ENCODE data around the gene TARDBP. TPM values are rescaled to one million over a fixed set of nuclear protein-coding genes. Genes with fewer than 3 reads are reported as not detected.
A peak's percentile ranks its signal among the peaks of the same experiment; 100 is the strongest.
"Not testable (repeated sequence)": the region's sequence is repeated elsewhere in the genome, so short reads cannot be mapped to it uniquely, and the experiment has no call there.

TARDBP gene
- total and polyA plus RNA-seq, 12 donors, result 66.0 to 138 (median 102) TPM

GRCh38 chr1:11030865-11031264 is 18.4 kb downstream of the TARDBP start:
- no peak for TF ChIP-seq CTCF (IDR thresholded peaks at IDR 0.05)
- no peak overlapping the region for H3K4me3 ChIP-seq
- intact Hi-C loops (cut with DNase I), result loop anchor here in 3 of 10 donors (10.0 kb wide), 2 partner anchors 204 to 694 kb away; no protein-coding TSS in a partner anchor
- H3K36me3 ChIP-seq, result peaks cover 0 to 51% (median 14%) of the 10 kb centered on the region in 9 donors
- WGBS, 2 donors, result 85 to 92% methylated on average over 9 of the region's 9 CpGs
- H3K27me3 ChIP-seq, result no peaks in the 10 kb centered on the region
- DNase-seq, result no peak
- no peaks in the 10 kb centered on the region for H3K4me1 ChIP-seq
- no peak for ATAC-seq
- H3K9me3 ChIP-seq, result no peaks in the 10 kb centered on the region
- H3K27ac ChIP-seq, result no peak overlapping the region

- no peak overlapping the region for H3K27ac ChIP-seq
- TF ChIP-seq CTCF (IDR thresholded peaks at IDR 0.05), result no peak
- DNase-seq (no peak), ATAC-seq (no peak)
- H3K4me3 ChIP-seq, result no peak overlapping the region
- H3K4me1 ChIP-seq, result no peaks in the 10 kb centered on the region
- 92 to 93% methylated on average over 10 of the region's 10 CpGs for WGBS, 2 donors
- H3K9me3 ChIP-seq, result no peaks in the 10 kb centered on the region
- H3K36me3 ChIP-seq, result peaks cover 0 to 42% (median 11%) of the 10 kb centered on the region in 9 donors
- H3K27me3 ChIP-seq, result no peaks in the 10 kb centered on the region
- intact Hi-C loops (cut with DNase I), result loop anchor here in 3 of 10 donors (10.0 kb wide), 2 partner anchors 203 to 693 kb away; no protein-coding TSS in a partner anchor
Measured at GRCh38 chr1:11031624-11032262, 19.3 kb downstream of the TARDBP start.

GRCh38 chr1:11037019-11037739 is 24.7 kb downstream of the TARDBP start:
- intact Hi-C loops (cut with DNase I), result loop anchor here in 9 of 10 donors (2.0 to 10.0 kb wide), 5 partner anchors 198 to 688 kb away; no protein-coding TSS in a partner anchor
- WGBS, 2 donors, result 53 to 56% methylated on average over 18 of the region's 18 CpGs
- not testable (repeated sequence) for DNase-seq, H3K9me3 ChIP-seq, H3K4me3 ChIP-seq, H3K36me3 ChIP-seq, ATAC-seq, H3K27ac ChIP-seq, H3K27me3 ChIP-seq
- peaks cover 0 to 13% (median 3%) of the 10 kb centered on the region in 9 donors for H3K4me1 ChIP-seq

GRCh38 chr1:11037740-11038182 is 25.3 kb downstream of the TARDBP start:
- intact Hi-C loops (cut with DNase I), result loop anchor here in 9 of 10 donors (2.0 to 10.0 kb wide), 5 partner anchors 197 to 687 kb away; no protein-coding TSS in a partner anchor
- H3K4me1 ChIP-seq, result peaks cover 0 to 13% (median 3%) of the 10 kb centered on the region in 9 donors
- no peak overlapping the region for H3K27ac ChIP-seq
- DNase-seq (peak; percentile 82 to 88), ATAC-seq (peak; percentile 86 to 97 (median 94))
- H3K9me3 ChIP-seq, result no peaks in the 10 kb centered on the region
- H3K36me3 ChIP-seq, result no peaks in the 10 kb centered on the region
- peak; percentile 89 to 99 (median 97) for TF ChIP-seq CTCF (IDR thresholded peaks at IDR 0.05)
- WGBS, 2 donors, result 1% methylated on average over 8 of the region's 8 CpGs
- no peak overlapping the region for H3K4me3 ChIP-seq
- H3K27me3 ChIP-seq, result no peaks in the 10 kb centered on the region
